AG09319 (cell line): ENCODE data around the gene RSPH3.

ENCODE experiments used
- DNase-seq: peaks from one replicate; pipeline ENCODE4 v3.0.0-alpha.2; 2010; ENCODE audit warnings: low read depth; ENCODE audit errors: extremely low read depth
- TF ChIP-seq, protein P1 (sequence below): IDR thresholded peaks from 2 replicates; pipeline ENCODE4 v1.5.1; 2011; ENCODE audit warnings: low read depth, mild to moderate bottlenecking, inconsistent platforms, low read length, moderate library complexity

Gene RSPH3

GRCh38 chr6:158923805-158924498, 76.0 kb downstream of the RSPH3 start:
- no peak for DNase-seq
- TF ChIP-seq, protein P1, sequence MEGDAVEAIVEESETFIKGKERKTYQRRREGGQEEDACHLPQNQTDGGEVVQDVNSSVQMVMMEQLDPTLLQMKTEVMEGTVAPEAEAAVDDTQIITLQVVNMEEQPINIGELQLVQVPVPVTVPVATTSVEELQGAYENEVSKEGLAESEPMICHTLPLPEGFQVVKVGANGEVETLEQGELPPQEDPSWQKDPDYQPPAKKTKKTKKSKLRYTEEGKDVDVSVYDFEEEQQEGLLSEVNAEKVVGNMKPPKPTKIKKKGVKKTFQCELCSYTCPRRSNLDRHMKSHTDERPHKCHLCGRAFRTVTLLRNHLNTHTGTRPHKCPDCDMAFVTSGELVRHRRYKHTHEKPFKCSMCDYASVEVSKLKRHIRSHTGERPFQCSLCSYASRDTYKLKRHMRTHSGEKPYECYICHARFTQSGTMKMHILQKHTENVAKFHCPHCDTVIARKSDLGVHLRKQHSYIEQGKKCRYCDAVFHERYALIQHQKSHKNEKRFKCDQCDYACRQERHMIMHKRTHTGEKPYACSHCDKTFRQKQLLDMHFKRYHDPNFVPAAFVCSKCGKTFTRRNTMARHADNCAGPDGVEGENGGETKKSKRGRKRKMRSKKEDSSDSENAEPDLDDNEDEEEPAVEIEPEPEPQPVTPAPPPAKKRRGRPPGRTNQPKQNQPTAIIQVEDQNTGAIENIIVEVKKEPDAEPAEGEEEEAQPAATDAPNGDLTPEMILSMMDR = no peak
